ENCODE results near the gene ZNF580. TPM values are rescaled to one million over a fixed set of nuclear protein-coding genes. Genes with fewer than 3 reads are reported as not detected.
A peak's percentile ranks its signal among the peaks of the same experiment; 100 is the strongest.

Gene ZNF580
- total RNA-seq, 2 experiments from 2014 or later, result 24.4 to 50.0 TPM

GRCh38 chr19:55601084-55601483, 39.7 kb upstream of the ZNF580 start:
- TSS peak; percentile 57 for BruUV-seq (replicated peaks)

GRCh38 chr19:55602104-55603001, 38.4 kb upstream of the ZNF580 start:
- TF ChIP-seq EZH2phosphoT487 (IDR thresholded peaks at IDR 0.05; ENCODE audit: borderline replicate concordance, low read depth, low read length), result no peak
- TF ChIP-seq CTCF (conservative IDR thresholded peaks at IDR 0.05; ENCODE audit: low read length), result no peak
- no peaks in the 10 kb centered on the region for H3K9me3 ChIP-seq (ENCODE audit: low read length)
- BruUV-seq (replicated peaks), result no TSS peak
- no peaks in the 10 kb centered on the region for H4K20me1 ChIP-seq (ENCODE audit: insufficient read depth, low read length)
- H3K27ac ChIP-seq (ENCODE audit: low read depth, low read length, poor library complexity, severe bottlenecking), result no peak overlapping the region
- H3K4me2 ChIP-seq (ENCODE audit: low read length), result no peak overlapping the region
- POLR2A ChIA-PET, result no interaction called here
- CTCF ChIA-PET (ENCODE audit: unreplicated experiment), result no interaction called here
- peaks cover 11% of the 10 kb centered on the region; the same call in 1 of the 2 replicates for H3K36me3 ChIP-seq (ENCODE audit: insufficient read depth, low read length)
- no peak overlapping the region for H3K4me3 ChIP-seq (ENCODE audit: low read depth, low read length, poor library complexity, severe bottlenecking)
- H3K9me2 ChIP-seq (ENCODE audit: insufficient read depth, low read length), result no peaks in the 10 kb centered on the region
- no peak overlapping the region for H2AFZ ChIP-seq (ENCODE audit: low read length)
- intact Hi-C loops (cut with micrococcal nuclease; ENCODE audit: unreplicated experiment), result no loop called here
- H3K79me2 ChIP-seq (ENCODE audit: insufficient read depth, low read depth, low read length), result peaks cover 10% of the 10 kb centered on the region; the same call in 1 of the 2 replicates
- H3K4me1 ChIP-seq (ENCODE audit: insufficient read depth, low read length, poor library complexity, severe bottlenecking), result peaks cover 44% of the 10 kb centered on the region
- DNase-seq (ENCODE audit: low spot score), result no peak

More at GRCh38 chr19:55601084-55601483, 39.7 kb upstream of the ZNF580 start:
- Histone ChIP-seq H4K20me1 (ENCODE audit: insufficient read depth, low read length) (no peaks in the 10 kb centered on the region), H3K4me1 (ENCODE audit: insufficient read depth, low read length, poor library complexity, severe bottlenecking) (peaks cover 36% of the 10 kb centered on the region), H3K36me3 (ENCODE audit: insufficient read depth, low read length) (peaks cover 8% of the 10 kb centered on the region), H2AFZ (ENCODE audit: low read length) (peak overlapping the region; percentile 48; the same call in 1 of the 2 replicates), H3K9me2 (ENCODE audit: insufficient read depth, low read length) (no peaks in the 10 kb centered on the region), H3K79me2 (ENCODE audit: insufficient read depth, low read depth, low read length) (no peaks in the 10 kb centered on the region), H3K9me3 (ENCODE audit: low read length) (no peaks in the 10 kb centered on the region), H3K4me2 (ENCODE audit: low read length) (peak overlapping the region; percentile 100), H3K4me3 (ENCODE audit: low read depth, low read length, poor library complexity, severe bottlenecking) (peak overlapping the region; percentile 74), H3K27ac (ENCODE audit: low read depth, low read length, poor library complexity, severe bottlenecking) (peak overlapping the region; percentile 94)
- no peak for TF ChIP-seq EZH2phosphoT487 (IDR thresholded peaks at IDR 0.05; ENCODE audit: borderline replicate concordance, low read depth, low read length)
- TF ChIP-seq CTCF (conservative IDR thresholded peaks at IDR 0.05; ENCODE audit: low read length), result no peak
- DNase-seq (ENCODE audit: low spot score), result peak; percentile 27
- CTCF ChIA-PET (ENCODE audit: unreplicated experiment), result no interaction called here
- intact Hi-C loops (cut with micrococcal nuclease; ENCODE audit: unreplicated experiment), result no loop called here
- POLR2A ChIA-PET, result no interaction called here

GRCh38 chr19:55603115-55603514, 37.7 kb upstream of the ZNF580 start:
- no peak for TF ChIP-seq EZH2phosphoT487 (IDR thresholded peaks at IDR 0.05; ENCODE audit: borderline replicate concordance, low read depth, low read length)
- DNase-seq (ENCODE audit: low spot score), result no peak
- Histone ChIP-seq H3K4me3 (ENCODE audit: low read depth, low read length, poor library complexity, severe bottlenecking) (no peak overlapping the region), H3K4me2 (ENCODE audit: low read length) (no peak overlapping the region), H3K79me2 (ENCODE audit: insufficient read depth, low read depth, low read length) (peaks cover 16% of the 10 kb centered on the region), H4K20me1 (ENCODE audit: insufficient read depth, low read length) (no peaks in the 10 kb centered on the region), H3K36me3 (ENCODE audit: insufficient read depth, low read length) (peaks cover 11% of the 10 kb centered on the region; the same call in 1 of the 2 replicates), H3K9me3 (ENCODE audit: low read length) (no peaks in the 10 kb centered on the region), H3K27ac (ENCODE audit: low read depth, low read length, poor library complexity, severe bottlenecking) (no peak overlapping the region), H3K4me1 (ENCODE audit: insufficient read depth, low read length, poor library complexity, severe bottlenecking) (peaks cover 44% of the 10 kb centered on the region), H3K9me2 (ENCODE audit: insufficient read depth, low read length) (no peaks in the 10 kb centered on the region), H2AFZ (ENCODE audit: low read length) (no peak overlapping the region)
- no TSS peak for BruUV-seq (replicated peaks)
- POLR2A ChIA-PET, result no interaction called here
- intact Hi-C loops (cut with micrococcal nuclease; ENCODE audit: unreplicated experiment), result no loop called here
- CTCF ChIA-PET (ENCODE audit: unreplicated experiment), result no interaction called here

All from OCI-LY7 (cell line).